BJ (cell line): ENCODE data around the gene ZPBP2. TPM values are rescaled to one million over a fixed set of nuclear protein-coding genes. Genes with fewer than 3 reads are reported as not detected.
"Not testable (repeated sequence)": the region's sequence is repeated elsewhere in the genome, so short reads cannot be mapped to it uniquely, and the experiment has no call there.

Source experiments
- CTCF ChIA-PET: fragments of 350-600 bp; formaldehyde crosslinking; extraction: SDS; loops from one replicate; lab custom pipeline; 2021; ENCODE audit warnings: antibody characterized with exemption, inconsistent platforms; lab: Yijun Ruan, JAX
- POLR2A ChIA-PET: fragments of 300-600 bp; sonication (Branson Sonifier 250); formaldehyde crosslinking; extraction: SDS; loops from one replicate; lab custom pipeline; 2021; ENCODE audit warnings: antibody characterized with exemption; lab: Charles Lee
- DNase-seq: peaks from one replicate; pipeline ENCODE4 v3.0.0-alpha.2; 2011; ENCODE audit warnings: low read depth
- H3K27me3 ChIP-seq: 2 replicates; pipeline ENCODE4 v1.6.0; 2011; ENCODE audit warnings: low read length; ENCODE audit not compliant: control insufficient read depth, insufficient read depth
- H3K36me3 ChIP-seq: 2 replicates; pipeline ENCODE4 v1.5.1; 2011; ENCODE audit warnings: low read length; ENCODE audit not compliant: control insufficient read depth, insufficient read depth
- H3K4me3 ChIP-seq: 2 replicates; pipeline ENCODE4 v1.5.1; 2011; ENCODE audit warnings: low read depth, mild to moderate bottlenecking, control low read depth, low read length
- CTCF ChIP-seq: IDR thresholded peaks from 2 replicates; pipeline ENCODE4 v1.5.1; 2011; ENCODE audit warnings: low read depth, mild to moderate bottlenecking, control low read depth, inconsistent platforms, low read length, moderate library complexity; ENCODE audit not compliant: insufficient read depth
- polyA plus RNA-seq: library from polyadenylated mRNA; depleted of rRNA; stranded (reverse); fragments of >200 nt; gene quantifications from 2 replicates; pipeline ENCODE4 v1.2.3, GENCODE V29; 2011

ZPBP2 gene
- polyA plus RNA-seq, 1 experiment, result not detected

DNA sequence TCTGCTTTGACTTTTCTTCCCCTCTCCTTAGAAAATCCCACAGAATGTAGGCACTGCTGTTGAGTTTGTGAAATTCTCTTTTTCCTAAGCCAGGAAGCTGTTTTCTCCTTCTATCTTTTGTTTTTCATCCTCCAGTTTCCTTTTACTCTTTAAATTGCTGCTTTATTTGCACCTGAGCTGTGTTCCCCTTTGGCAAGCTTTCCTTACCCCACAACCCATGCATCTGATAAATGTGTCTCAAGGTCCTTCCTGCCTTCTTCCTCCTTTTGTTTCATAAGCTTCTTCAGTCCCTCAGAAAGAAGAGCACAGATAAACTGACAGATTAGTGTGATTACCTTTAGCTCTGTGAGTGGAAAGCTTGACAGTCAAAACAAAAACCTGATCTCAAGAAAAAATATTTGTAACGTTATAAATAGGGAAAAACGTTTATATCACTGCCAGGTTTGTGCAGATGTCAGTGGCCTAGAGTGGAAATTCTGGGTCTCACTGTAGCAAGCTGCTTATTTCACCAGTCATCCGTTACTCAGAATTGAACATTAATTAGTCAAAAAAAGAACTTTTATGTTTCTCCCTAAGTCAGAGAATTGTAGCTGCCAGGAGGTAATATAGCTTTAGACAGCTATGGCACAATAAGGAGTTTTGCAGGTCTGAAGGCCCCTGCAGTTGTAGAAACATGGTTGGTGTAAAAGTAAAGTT, 26.8 kb downstream of the ZPBP2 start:
- no peak for DNase-seq
- ChIA-PET POLR2A (no interaction called here), CTCF (interaction anchor here (0.8 to 1.4 kb wide), 3 partner anchors 9 to 23 kb away, joined by 3 to 5 read pairs (median 3); no protein-coding TSS in a partner anchor)
- Histone ChIP-seq H3K4me3 (no peak overlapping the region), H3K27me3 (peaks cover 4% of the 10 kb centered on the region), H3K36me3 (no peaks in the 10 kb centered on the region)
- TF ChIP-seq CTCF, result no peak

DNA sequence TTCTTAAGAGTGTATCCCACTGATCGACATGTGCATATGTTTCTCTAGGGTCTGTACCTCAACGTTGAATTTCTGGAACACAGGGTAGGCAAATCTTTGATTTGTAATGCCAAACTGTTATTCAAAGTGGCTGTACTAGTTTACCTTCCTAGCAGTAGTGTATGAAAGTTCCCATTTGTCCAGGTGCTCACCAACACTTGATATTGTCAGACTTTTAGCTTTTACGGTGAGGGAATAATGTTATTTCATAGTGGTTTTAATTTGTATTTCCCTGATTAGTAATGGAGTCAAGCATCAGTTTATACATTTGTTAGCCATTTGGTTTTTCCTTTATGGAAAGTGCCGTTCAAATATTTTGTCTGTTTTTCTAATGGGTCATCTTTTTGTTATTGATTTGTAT, 30.1 kb downstream of the ZPBP2 start:
- DNase-seq, result no peak
- no peak for TF ChIP-seq CTCF
- Histone ChIP-seq H3K27me3 (no peaks in the 10 kb centered on the region; the same call in 1 of the 2 replicates), H3K36me3 (no peaks in the 10 kb centered on the region), H3K4me3 (no peak overlapping the region)
- POLR2A ChIA-PET, result no interaction called here
- CTCF ChIA-PET, result no interaction called here

GRCh38 chr17:39899215-39899614, 31.2 kb downstream of the ZPBP2 start:
- ChIA-PET POLR2A (no interaction called here), CTCF (interaction anchor here (0.7 kb wide), 1 partner anchor 27 kb away, joined by 3 read pairs; no protein-coding TSS in a partner anchor)
- no peak for TF ChIP-seq CTCF

DNA sequence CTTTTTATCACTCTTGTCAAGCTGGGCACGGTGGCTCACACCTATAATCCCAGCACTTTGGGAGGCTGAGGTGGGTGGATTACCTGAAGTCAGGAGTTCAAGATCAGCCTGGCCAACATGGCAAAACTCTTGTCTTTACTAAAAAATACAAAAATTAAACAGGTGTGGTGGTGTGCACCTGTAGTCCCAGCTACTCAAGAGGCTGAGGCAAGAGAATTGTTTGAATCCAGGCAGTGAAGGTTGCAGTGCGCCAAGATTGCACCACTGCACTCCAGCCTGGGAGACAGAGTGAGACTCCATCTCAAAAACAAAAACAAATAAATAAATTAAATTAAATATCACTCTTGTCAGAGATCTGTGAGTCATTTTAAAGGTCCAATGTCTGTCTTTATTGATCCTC, 34.0 kb downstream of the ZPBP2 start:
- ChIA-PET CTCF (interaction anchor here (1.1 kb wide), 1 partner anchor 81 kb away, joined by 3 read pairs; no protein-coding TSS in a partner anchor), POLR2A (interaction anchor here (0.6 kb wide), 1 partner anchor 11 kb away, joined by 4 read pairs; no protein-coding TSS in a partner anchor)
- H3K27me3 ChIP-seq, H3K36me3 ChIP-seq, DNase-seq, H3K4me3 ChIP-seq: not testable (repeated sequence)

More at GRCh38 chr17:39899215-39899614, 31.2 kb downstream of the ZPBP2 start:
- Histone ChIP-seq H3K36me3 (no peaks in the 10 kb centered on the region), H3K27me3 (no peaks in the 10 kb centered on the region; the same call in 1 of the 2 replicates), H3K4me3 (no peak overlapping the region)
- no peak for DNase-seq

DNA sequence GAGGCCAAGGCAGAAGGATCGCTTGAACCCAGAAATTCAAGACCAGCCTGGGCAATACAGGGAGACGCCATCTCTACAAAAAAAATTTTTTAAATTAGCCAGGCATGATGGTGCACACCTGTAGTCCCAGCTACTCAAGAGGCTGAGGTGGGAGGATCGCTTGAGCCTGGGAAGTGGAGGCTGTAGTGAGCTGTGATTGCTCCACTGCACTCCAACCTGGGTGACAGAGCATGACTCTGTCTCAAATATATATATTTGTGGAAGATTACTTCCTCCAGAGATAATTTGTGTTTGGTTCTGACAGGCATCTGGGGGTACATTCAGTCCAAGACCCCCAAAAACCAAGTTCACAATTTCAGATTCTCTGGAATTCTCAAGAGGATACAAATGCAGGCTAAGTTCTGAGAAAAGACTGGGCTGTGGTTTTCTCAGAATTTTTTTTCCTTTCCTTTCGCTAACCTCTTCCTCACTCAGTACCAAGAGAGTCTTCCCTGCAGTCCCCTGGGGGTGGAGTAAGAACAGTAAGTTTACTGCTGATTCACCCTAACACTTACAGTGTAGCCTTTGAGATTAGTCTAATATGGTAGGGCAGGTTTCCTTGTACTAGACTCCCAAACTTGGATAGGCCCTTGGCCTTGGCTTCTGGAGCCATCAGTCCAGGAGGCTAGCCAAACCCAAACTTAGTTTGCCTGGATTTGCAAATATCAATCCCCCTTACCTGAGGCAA, 35.3 kb downstream of the ZPBP2 start:
- DNase-seq, result no peak
- H3K36me3 ChIP-seq, result peaks cover 5% of the 10 kb centered on the region
- H3K27me3 ChIP-seq, result no peaks in the 10 kb centered on the region
- ChIA-PET POLR2A (no interaction called here), CTCF (interaction anchor here (1.1 to 1.2 kb wide), 2 partner anchors 9 to 83 kb away, joined by 3 to 5 read pairs; no protein-coding TSS in a partner anchor)
- H3K4me3 ChIP-seq, result no peak overlapping the region
- no peak for TF ChIP-seq CTCF
